ENCODE measurements around the gene COL4A2.

The COL4A2 gene

DNA sequence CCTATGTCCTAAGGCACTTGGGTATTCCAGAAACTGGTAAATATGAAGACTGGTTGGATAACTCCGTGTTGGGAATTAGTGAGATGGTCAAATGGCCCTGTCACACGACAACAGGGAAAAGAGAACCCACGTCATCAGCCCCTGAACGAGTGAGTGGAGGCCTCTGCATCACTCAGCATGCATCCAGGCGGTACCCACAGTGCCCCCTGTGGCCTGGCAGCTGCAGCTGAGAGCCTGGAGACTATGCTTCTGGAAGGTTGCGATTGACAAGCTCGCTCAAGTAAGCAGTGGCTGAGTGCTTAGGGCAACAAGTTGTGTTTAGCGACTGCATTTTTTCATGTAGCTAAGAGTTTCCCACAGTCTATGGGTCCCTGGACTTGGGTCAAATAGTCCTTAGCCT lies 55.9 kb downstream of the COL4A2 start:
- ATAC-seq: no peak
- no peaks in the 10 kb centered on the region for H3K9me3 Mint-ChIP-seq
- H3K4me3 Mint-ChIP-seq: no peak overlapping the region
- no peaks in the 10 kb centered on the region for H3K36me3 Mint-ChIP-seq (ENCODE audit: low read depth)
- H3K4me1 Mint-ChIP-seq: no peaks in the 10 kb centered on the region
- no peak overlapping the region for H3K27ac Mint-ChIP-seq
- H3K27me3 Mint-ChIP-seq: peaks cover 15% of the 10 kb centered on the region
- no peak for DNase-seq

DNA sequence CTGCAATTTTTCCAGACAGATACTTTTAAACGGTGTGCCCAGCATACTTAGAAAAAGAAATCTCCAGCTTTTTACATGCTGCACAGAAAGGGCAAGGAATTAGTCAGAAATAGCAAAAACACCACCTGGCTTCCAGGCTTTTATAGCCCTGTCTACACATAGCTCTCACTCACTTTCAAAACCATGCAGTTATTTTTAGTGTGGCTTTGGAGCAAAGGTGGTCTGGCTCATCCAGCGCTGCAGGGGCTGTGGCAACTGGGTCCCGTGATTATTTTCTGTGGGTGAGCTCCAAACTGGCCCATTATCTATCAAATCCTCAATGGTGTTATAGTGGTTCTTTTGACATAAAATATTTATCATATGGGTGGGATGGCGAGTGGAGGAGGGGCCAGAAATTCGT lies 57.0 kb downstream of the COL4A2 start:
- H3K9me3 Mint-ChIP-seq: no peaks in the 10 kb centered on the region
- H3K4me1 Mint-ChIP-seq: no peaks in the 10 kb centered on the region
- H3K36me3 Mint-ChIP-seq (ENCODE audit: low read depth): no peaks in the 10 kb centered on the region

DNA sequence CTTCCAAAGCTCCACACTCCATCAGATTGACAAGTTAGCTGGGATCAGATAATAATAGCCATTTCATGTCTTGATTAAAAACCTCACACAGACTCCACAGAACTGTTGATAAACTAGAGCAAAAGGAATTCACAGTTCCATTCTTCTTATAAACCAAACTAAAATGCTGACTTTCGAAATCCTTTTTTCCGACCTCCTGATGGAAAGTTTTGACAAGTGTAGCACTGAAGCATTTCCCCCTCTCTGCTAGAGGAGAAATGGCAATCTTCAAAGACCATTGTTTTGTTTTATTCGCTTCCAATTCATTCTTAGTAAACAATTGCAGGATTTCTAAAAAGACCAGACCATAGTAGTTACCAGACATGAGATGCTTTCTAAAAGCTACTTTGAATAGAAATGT lies 58.8 kb downstream of the COL4A2 start:
- Mint-ChIP-seq H3K36me3 (ENCODE audit: low read depth) (no peaks in the 10 kb centered on the region), H3K9me3 (no peaks in the 10 kb centered on the region), H3K27me3 (peaks cover 21% of the 10 kb centered on the region), H3K4me1 (no peaks in the 10 kb centered on the region), H3K27ac (no peak overlapping the region), H3K4me3 (no peak overlapping the region)
- DNase-seq (no peak), ATAC-seq (no peak)

More for the DNA sequence above, 57.0 kb downstream of the COL4A2 start:
- Mint-ChIP-seq H3K27ac (no peak overlapping the region), H3K4me3 (no peak overlapping the region), H3K27me3 (peaks cover 15% of the 10 kb centered on the region)
- no peak for DNase-seq
- ATAC-seq: no peak

DNA sequence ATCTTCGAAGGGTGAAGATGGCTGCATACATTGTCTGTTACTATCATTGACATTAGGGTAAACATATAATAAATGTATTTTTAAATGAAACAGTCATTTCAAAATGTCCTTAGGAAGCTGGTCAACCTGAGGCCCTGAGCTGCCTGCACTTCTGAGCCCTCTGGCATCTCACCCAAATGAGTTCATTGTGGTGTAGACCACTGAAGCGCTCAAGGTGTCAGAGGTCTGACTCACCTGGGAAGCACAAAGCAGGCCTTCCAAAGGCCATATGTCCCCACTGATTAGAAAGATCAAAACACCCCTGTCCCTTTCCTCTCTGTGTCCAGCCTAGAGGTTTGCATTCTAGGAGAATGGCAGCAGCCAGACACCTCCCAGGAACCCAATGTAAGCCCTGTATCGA lies 59.6 kb downstream of the COL4A2 start:
- H3K4me1 Mint-ChIP-seq: peaks cover 4% of the 10 kb centered on the region
- ATAC-seq (no peak), DNase-seq (no peak)
- H3K36me3 Mint-ChIP-seq (ENCODE audit: low read depth): no peaks in the 10 kb centered on the region
- no peak overlapping the region for H3K27ac Mint-ChIP-seq
- peaks cover 17% of the 10 kb centered on the region for H3K27me3 Mint-ChIP-seq
- no peaks in the 10 kb centered on the region for H3K9me3 Mint-ChIP-seq
- H3K4me3 Mint-ChIP-seq: no peak overlapping the region

DNA sequence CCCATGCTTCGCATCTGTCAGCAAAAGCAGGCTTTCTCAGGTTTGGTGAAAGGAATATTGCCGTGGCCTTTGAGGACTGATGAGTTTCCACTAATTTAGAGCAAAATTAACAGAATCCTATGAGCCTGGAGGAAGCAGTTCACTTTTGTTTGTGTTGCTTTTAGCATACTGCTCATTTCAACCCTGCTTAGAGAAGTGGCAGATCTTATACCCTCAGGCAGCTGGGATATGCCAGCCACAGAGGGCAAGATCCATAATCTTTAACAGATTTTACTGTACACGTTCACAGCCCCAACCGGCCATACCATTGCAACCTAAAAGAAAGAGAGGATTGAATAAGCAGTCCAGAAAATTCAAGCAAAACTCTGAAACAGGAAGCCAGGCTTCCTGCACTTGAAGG lies 60.5 kb downstream of the COL4A2 start:
- no peak for DNase-seq
- Mint-ChIP-seq H3K27ac (no peak overlapping the region), H3K9me3 (no peaks in the 10 kb centered on the region), H3K4me1 (peaks cover 8% of the 10 kb centered on the region), H3K36me3 (ENCODE audit: low read depth) (no peaks in the 10 kb centered on the region), H3K27me3 (peaks cover 19% of the 10 kb centered on the region), H3K4me3 (no peak overlapping the region)
- no peak for ATAC-seq

DNA sequence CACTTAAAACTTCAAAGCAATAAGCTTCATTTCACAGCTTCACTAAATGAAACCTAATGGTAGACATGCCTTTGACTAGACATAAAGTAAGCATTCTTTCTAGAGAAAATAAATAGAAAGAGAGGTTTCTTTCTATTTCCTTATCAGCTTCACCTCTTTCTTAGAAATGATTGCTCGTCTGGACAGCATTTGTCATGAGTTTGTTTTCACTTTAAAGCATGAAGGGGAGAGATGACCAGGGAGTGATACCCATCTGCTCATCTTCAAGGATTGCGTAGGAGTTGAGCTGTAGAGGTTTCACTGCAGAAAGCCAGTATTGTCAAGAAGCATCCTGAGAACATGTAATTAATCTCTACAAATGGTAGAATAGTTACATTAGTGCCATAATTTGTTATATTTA lies 61.3 kb downstream of the COL4A2 start:
- DNase-seq (no peak), ATAC-seq (no peak)
- no peak overlapping the region for H3K27ac Mint-ChIP-seq
- peaks cover 19% of the 10 kb centered on the region for H3K27me3 Mint-ChIP-seq
- no peak overlapping the region for H3K4me3 Mint-ChIP-seq
- H3K9me3 Mint-ChIP-seq: no peaks in the 10 kb centered on the region
- no peaks in the 10 kb centered on the region for H3K36me3 Mint-ChIP-seq (ENCODE audit: low read depth)
- H3K4me1 Mint-ChIP-seq: peaks cover 9% of the 10 kb centered on the region

DNA sequence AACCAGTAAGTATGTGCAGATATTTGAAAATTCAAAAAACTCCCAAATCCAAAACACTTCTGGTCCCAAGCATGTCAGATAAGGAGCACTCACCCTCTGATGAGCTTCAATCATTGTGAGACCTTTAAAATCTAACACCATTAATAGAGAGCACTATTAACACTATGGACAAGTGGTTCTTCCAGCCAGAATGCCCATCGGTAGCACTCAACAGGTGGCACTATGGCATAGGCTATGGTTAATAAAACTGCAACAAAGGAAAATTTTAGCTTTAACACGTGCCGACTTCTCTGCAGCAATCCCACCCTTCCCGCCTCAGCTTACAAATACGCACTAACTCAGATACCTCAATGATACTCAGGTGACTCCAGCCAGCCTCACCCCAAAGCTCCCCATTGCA lies 62.3 kb downstream of the COL4A2 start:
- DNase-seq (no peak), ATAC-seq (no peak)
- H3K36me3 Mint-ChIP-seq (ENCODE audit: low read depth): no peaks in the 10 kb centered on the region
- H3K4me1 Mint-ChIP-seq: peaks cover 9% of the 10 kb centered on the region
- H3K27me3 Mint-ChIP-seq: peaks cover 24% of the 10 kb centered on the region
- no peak overlapping the region for H3K27ac Mint-ChIP-seq
- no peaks in the 10 kb centered on the region for H3K9me3 Mint-ChIP-seq
- H3K4me3 Mint-ChIP-seq: no peak overlapping the region

DNA sequence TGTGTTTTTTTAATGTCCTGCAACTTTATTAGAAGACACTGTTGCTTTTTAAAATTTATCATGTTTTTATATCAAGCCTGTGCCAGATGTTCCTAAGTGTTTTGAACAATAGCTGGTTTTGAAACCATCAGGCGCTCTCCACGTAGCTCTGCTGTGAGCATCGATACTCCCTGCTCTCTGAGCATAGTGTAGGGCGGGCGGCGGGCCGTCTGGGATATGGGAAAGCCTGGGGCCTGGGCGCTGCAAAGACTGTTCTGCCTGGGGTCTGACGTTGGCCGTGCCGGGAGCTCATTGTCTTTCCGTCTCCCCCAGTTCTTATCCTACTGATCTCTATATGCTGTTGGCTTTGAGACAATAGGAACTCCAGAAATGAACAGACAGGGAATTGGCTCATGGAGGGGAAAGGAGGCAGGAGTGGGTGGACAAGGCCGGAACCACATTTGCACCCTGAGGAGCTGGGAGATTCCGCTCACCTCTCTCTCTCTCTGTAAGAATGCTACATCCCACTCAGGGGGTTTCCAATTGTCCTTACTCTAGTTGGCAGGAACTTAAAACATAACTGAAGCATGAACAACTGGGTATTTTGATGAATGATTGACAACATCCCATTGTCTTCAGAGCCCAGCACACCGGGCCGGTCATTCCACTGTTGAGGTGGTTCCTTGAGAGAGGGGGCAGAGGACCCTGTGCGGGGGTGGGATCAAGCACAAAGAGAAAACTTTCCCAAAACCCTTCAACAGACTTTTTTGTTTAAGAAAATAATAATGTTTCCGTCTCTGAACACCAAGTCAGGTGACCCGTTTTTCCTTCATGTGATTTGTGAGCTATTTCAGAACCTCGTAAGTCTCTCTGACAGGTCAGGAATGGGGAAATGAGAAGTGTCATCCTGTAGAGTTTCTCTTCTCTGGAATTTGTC lies 64.7 kb downstream of the COL4A2 start:
- H3K4me3 Mint-ChIP-seq: no peak overlapping the region

DNA sequence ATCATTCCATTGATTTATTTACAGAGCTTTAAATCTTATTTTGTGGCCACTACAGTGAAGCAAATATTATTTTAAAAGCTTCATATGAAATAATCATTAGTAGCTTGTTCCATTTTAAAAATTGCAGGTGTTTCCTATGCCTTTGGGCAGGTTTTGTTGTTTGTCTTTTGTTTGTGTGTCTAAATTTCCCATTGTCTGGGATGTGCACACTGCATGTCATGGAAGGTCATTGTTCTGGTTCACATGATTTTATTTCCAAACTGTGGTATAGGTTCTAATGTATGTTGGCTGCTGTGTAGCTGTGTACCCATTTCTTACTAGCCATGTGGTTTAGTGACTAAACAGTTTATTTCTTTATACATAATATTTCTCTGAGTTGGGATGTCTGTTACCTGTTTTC lies 65.6 kb downstream of the COL4A2 start:
- Mint-ChIP-seq H3K27me3 (peaks cover 34% of the 10 kb centered on the region), H3K4me3 (no peak overlapping the region), H3K27ac (no peak overlapping the region), H3K36me3 (ENCODE audit: low read depth) (no peaks in the 10 kb centered on the region), H3K4me1 (peaks cover 9% of the 10 kb centered on the region), H3K9me3 (no peaks in the 10 kb centered on the region)
- no peak for ATAC-seq
- DNase-seq: no peak

More for the DNA sequence above, 64.7 kb downstream of the COL4A2 start:
- no peak for ATAC-seq
- H3K27ac Mint-ChIP-seq: no peak overlapping the region
- H3K36me3 Mint-ChIP-seq (ENCODE audit: low read depth): no peaks in the 10 kb centered on the region
- no peaks in the 10 kb centered on the region for H3K9me3 Mint-ChIP-seq
- H3K27me3 Mint-ChIP-seq: peaks cover 34% of the 10 kb centered on the region
- no peak for DNase-seq
- peaks cover 9% of the 10 kb centered on the region for H3K4me1 Mint-ChIP-seq

DNA sequence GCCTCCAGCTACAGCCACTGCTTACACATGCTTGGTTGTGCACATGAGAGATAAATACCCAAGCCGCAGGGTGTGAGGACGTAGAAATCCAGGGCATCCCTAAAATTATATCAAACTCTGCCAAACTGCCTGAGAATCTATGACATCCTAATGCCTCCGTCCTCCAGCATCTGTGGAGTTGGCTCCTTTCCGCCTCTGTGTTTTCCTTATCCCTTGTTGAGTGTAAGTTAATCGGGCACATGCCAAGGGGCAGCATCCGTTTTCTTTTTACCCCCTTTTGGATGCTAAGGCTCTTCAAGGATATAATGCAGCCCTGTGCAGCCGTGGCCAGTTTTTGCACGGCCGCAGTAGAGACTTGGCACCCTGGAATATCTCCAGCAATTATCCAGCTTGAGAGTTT lies 66.5 kb downstream of the COL4A2 start:
- Mint-ChIP-seq H3K4me3 (no peak overlapping the region), H3K27me3 (peaks cover 39% of the 10 kb centered on the region), H3K27ac (no peak overlapping the region), H3K9me3 (no peaks in the 10 kb centered on the region), H3K36me3 (ENCODE audit: low read depth) (no peaks in the 10 kb centered on the region), H3K4me1 (peaks cover 9% of the 10 kb centered on the region)
- ATAC-seq (no peak), DNase-seq (no peak)

DNA sequence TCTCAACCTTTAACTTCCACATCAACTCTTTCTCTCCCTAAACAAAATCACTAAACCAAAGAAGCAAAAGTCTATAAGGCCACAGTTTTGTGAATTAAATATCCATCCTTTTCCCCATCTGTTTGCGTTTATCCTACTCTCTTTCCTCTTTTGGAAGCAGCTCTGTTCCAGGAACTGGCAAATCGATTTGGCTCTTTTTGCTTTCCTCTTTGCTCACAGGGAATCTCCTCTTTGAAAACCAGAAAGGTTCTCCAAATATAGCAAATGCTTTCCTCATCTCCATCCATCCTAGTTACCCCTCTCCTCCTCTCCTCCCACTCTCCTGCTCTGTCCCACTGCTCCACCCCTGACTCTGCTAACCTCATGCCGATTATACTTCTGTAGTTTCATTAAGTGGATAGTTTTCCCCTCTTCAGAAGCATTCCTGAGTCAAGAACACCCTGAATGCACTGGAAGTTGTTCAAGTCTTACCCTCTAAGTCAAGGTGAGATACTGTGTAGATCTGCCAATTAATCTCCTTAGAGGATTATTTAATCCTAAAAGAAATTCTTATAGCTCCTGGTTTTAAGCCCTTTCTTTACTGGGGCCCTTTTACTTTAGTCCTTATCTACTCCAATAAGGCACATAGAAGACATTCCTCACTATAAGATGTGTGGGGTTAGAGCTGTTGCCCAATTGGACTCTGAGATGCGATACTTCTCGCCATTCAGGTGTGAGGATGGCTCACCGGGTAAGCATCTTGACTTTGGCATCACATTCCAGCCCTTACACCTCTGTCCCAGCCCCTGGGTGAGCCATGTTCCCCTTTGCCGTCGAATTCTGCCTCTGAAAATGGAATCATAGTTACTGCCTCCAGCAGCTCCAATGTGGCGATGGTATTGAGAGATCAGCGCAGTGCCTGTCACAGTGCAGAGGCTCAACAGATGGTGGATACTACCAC lies 67.6 kb downstream of the COL4A2 start:
- Mint-ChIP-seq H3K4me3 (no peak overlapping the region), H3K27me3 (peaks cover 39% of the 10 kb centered on the region), H3K27ac (no peak overlapping the region), H3K36me3 (ENCODE audit: low read depth) (no peaks in the 10 kb centered on the region), H3K9me3 (no peaks in the 10 kb centered on the region), H3K4me1 (peaks cover 9% of the 10 kb centered on the region)
- DNase-seq (no peak), ATAC-seq (no peak)

DNA sequence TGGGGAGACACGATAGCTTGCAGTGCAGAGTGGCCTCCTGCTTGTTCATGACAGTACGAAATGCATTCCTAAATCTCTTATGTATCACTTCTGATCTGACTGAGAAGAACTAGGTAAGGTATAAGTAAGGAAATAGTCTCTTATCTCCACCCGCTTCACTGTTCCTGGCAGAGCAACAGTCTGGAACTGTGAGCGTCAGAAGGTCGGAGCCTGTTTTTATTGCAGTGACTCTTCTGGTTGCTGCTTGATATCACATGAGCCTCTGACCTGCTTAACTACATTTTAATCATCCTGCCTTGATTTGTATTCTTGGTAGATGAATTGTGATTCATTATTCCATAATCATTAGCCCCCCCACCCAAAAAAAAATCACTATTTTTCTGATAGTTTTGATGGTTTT lies 69.0 kb downstream of the COL4A2 start:
- ATAC-seq (no peak), DNase-seq (no peak)
- Mint-ChIP-seq H3K4me1 (peaks cover 9% of the 10 kb centered on the region), H3K9me3 (peaks cover 8% of the 10 kb centered on the region), H3K4me3 (no peak overlapping the region), H3K36me3 (ENCODE audit: low read depth) (no peaks in the 10 kb centered on the region), H3K27me3 (peaks cover 35% of the 10 kb centered on the region), H3K27ac (no peak overlapping the region)

DNA sequence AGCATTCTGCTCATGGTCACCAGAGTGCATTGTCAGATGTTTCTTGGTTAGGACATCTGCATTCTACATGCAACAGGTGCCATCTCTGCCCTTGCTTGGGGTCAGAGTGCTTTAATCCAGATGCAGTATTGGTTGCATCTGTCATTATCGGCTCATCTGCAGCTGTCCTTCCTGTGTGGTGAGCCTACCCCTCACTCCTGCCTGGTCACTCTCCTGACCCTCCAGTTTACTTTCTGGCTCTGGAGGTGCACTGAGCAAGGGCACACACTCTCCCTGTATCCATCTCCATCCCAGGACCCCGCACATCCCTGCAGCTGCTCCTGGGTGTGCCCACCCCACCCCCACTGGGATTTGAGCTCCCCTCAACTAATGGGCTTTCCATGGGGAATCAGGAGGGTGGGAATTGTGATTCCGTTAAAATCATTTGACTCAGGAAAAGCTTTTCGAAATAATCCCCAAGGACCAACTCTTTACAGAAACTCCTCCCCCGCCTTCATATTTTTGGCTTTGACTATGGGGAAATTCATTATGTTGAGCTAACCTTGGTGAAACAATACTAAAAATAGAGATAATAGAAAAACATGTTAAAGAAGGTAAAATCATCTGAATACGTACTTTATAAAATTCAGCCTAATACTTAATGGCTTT lies 70.2 kb downstream of the COL4A2 start:
- Mint-ChIP-seq H3K27me3 (peaks cover 41% of the 10 kb centered on the region), H3K27ac (no peak overlapping the region), H3K4me1 (peaks cover 3% of the 10 kb centered on the region), H3K36me3 (ENCODE audit: low read depth) (no peaks in the 10 kb centered on the region), H3K9me3 (peaks cover 11% of the 10 kb centered on the region), H3K4me3 (no peak overlapping the region)
- DNase-seq: no peak
- no peak for ATAC-seq

DNA sequence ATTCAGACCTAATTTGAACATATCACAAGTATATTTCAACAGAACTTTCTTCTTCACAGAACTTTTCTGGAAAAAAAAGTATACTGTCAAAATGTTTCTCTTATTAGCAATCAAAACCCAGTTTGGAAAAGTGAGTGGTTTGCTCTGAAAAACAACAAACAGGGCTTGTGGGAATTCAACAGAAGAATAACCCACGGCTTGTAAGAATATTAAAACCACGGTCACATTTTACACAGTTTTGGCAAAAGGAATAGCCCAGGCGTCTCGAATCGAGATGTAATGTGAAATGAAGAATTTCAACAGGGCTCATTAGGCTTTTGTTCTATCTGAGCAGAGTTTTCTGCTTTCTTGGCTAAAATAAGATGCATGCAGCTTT lies 70.7 kb downstream of the COL4A2 start:
- ATAC-seq: no peak
- Mint-ChIP-seq H3K9me3 (peaks cover 11% of the 10 kb centered on the region), H3K4me1 (no peaks in the 10 kb centered on the region), H3K4me3 (no peak overlapping the region), H3K27ac (no peak overlapping the region), H3K36me3 (ENCODE audit: low read depth) (no peaks in the 10 kb centered on the region), H3K27me3 (peaks cover 38% of the 10 kb centered on the region)
- no peak for DNase-seq

All from activated naive CD8-positive, alpha-beta T cell treated with anti-CD3 and anti-CD28 coated beads, Interleukin-2, amount 50 U/mL, for 24 hours (primary cell).